ENCODE results near the gene PRKG1.
A peak's percentile ranks its signal among the peaks of the same experiment; 100 is the strongest.

The PRKG1 gene

DNA sequence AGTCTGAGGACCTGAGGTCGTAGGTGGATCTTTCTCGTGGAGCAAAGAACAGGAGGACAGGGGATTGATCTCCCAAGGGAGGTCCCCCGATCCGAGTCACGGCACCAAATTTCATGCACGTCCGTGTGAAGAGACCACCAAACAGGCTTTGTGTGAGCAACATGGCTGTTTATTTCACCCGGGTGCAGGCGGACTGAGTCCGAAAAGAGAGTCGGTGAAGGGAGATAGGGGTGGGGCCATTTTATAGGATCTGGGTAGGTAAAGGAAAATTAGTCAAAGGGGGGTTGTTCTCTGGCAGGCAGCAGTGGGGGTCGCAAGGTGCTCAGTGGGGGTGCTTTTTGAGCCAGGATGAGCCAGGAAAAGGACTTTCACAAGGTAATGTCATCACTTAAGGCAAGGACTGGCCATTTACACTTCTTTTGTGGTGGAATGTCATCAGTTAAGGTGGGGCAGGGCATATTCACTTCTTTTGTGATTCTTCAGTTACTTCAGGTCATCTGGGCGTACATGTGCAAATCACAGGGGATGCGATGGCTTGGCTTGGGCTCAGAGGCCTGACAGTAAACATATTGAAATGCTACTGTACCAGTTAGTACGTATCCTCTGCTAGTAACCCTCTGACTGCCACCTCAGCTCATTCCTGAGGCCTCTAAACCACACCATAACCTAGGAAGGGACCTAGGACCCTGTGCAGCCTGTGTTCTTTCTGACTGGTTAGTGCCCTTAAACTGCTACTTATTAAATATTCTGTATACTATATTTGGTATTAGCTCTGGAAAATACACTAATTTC, 964.9 kb downstream of the PRKG1 start:
- peak; percentile 80 for DNase-seq (ENCODE audit: low read depth, low spot score)

DNA sequence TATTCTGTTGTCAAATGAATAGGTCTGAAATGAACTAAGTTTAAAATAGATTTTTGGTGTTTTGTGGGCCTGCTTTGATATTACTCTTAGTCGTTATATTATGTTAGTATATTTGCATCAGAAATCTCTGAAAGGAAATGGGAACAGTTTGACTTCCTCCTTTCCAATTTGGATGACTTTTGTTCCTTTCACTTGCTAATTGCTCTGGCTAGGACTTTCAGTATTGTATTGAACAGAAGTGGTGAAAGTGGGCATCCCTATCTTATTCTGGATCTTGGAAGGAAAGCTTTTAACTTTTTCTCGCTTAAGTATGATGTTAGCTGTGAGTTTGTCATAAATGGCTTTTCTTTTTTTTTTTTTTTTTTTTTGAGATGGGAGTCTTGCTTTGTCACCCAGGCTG, 966.2 kb downstream of the PRKG1 start:
- DNase-seq (ENCODE audit: low read depth, low spot score): no peak

DNA sequence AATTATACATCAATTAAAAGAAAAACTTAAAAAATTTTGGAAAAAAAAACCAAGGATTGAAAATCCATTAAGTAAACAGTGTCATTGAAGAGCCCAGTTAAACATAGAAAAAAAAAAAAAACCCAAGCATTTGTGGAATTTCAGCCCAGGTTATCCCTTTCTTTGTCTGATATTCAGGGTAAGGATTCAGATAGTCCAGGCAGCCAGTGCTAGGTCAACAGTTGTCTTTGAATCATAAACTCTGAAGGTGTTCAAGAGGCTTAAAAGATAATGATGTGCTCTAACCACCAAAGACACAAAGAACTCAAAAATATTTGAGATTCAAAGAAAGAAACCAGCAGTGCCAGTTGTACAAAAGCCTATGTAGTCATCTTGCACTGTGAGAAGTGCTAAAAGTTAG, 969.5 kb downstream of the PRKG1 start:
- DNase-seq (ENCODE audit: low read depth, low spot score): no peak

DNA sequence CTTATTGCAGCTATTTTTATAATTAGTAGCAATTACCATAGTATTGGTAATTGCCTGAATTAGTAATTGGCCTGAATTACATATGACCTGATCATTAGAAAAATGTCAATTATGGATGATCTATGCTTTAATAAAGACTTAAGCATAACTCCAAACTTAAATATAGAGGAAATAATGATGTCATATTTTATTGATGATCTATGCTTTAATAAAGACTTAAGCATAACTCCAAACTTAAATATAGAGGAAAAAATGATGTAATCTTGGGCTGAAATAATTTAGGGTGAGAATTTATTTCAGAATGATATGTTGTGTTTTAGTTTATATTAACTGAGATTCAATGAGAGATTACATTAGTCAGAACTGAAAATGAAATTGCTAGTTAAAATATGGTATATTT, 973.8 kb downstream of the PRKG1 start:
- no peak for DNase-seq (ENCODE audit: low read depth, low spot score)

DNA sequence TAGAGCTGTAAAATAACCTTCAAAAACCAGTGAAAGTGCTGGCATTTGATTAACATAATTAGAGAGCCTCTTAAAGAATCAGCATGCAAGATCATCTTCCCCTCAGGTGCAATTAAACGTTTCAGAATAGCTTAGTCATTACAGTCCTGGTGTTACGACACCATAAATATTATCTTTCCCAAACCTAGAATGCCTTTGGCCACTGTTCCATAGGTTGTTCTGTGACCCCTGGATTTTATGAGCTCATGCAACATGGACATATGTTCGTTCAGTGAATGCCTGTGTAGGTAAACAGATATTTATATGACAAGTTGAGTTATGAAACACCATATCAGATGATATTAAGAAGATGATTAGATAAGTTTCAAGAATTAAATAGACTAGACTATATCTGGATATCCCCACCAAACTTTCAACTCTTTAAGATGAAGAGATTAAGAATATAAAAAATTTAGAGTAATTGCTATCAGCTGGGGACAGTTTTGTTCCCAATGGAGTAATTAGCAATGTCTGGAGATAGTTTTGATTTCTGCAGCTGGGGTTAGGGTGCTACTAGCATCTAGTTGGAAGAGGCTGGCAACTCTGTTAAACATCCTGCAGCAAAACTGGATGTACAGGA, 976.3 kb downstream of the PRKG1 start:
- no peak for DNase-seq (ENCODE audit: low read depth, low spot score)

DNA sequence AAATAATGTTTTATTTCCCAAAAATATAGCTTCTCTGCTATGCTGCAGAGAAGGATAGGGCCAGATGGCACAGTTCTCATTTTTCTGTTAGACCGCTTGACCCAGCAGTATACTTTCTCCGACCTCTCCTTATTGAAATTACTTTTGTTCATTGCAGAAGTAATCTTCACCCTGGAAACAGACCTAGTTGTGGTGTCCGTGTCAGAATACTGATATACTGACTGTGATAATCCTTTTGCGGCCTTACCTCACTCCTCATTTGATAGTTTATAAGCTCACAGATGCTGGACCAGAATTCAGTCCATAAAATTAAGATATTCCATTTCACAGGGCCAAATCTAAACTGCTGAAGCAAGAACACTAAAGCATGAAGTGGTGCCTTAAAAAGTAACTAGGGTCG, 979.2 kb downstream of the PRKG1 start:
- no peak for DNase-seq (ENCODE audit: low read depth, low spot score)

DNA sequence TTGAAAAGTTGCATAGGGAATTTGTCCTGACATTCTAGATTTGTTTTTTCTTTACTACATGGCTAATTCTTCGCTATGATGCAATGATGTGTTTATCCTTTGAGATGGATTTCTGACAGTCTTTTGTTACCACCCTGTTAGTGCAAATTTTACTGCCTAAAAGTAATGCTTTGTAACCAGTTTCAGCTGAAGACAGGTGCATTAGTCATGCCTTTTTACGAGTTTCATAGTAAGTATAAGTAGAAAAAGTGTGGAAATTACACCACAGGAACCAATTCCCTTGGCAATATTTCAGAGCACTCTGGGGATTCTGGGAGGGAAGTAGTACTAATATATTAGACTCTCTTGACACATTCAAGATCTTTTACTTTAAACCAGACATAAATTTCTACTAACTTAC, 982.0 kb downstream of the PRKG1 start:
- DNase-seq (ENCODE audit: low read depth, low spot score): no peak

DNA sequence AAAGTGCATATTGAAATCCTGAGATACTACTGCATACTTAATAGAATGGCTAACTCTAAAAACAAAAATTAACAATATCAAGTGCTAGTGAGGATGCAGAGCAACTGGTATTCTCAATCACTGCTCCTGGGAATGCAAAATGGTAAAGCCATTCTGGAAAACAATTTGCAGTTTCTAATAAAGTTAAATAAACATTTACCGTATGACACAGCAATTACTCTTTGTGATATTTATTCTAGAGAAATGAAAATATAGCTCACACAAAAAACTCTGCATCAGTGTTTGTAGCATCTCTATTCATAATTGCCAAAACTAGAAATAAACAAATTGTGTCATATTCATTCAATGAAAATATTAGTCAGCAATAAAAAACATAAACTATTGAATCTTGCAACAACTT, 984.8 kb downstream of the PRKG1 start:
- no peak for DNase-seq (ENCODE audit: low read depth, low spot score)

DNA sequence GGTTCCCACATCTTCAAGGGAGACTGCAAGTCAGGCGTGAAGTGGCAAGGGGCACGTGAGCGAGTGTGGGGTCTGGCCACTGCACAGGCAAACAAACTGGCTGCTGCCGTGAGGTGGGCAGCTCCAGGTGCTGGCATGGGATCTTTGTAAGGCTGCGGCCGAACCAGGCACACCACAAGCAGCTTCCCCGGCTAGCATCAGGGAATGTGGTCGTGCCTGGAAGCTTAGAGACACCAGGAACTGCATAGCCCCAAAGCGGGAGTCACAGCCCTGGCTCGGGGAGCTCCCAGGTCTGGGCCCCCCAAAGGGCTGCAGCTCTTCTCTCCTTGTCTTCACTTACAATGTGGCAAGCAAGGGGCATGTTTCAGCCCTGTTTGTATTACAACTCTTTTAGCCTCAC, 988.9 kb downstream of the PRKG1 start:
- no peak for DNase-seq (ENCODE audit: low read depth, low spot score)

DNA sequence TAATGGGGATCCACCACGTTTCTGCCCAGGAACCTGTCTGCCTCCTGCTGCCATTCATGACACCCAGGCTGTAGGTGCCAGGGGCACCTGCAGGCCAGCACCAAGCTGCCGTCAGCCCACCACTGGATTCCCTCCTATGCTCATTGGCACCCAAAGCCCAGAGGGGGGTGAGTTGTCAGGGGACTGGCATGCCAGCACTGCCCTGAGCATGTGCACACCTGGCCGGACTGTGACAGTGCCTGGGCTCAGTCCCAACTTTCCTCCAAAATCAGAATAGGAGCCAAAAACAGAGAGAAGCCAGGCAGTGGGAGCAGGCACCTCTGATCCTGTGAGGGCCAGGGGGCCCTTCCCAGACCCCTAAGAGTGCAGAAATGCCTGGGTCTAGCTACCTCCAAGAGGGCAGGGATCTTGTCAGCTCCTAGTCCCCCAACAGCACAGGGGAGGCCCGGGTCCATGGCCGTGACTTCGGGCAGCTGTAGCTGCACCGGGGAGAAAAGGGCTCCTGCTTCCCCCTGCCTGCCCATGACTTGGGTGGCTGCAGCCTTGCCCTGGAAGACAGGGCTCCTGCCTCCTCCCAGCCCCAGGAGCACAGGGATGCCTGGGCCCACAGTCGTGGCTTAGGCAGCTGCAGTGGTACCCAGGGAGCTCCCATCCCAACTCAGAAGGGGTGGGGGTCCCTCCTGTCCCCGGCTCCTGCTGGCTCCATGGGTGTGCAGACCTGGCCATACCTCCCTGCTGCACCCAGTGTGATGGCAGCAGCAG, 990.0 kb downstream of the PRKG1 start:
- DNase-seq (ENCODE audit: low read depth, low spot score): no peak

DNA sequence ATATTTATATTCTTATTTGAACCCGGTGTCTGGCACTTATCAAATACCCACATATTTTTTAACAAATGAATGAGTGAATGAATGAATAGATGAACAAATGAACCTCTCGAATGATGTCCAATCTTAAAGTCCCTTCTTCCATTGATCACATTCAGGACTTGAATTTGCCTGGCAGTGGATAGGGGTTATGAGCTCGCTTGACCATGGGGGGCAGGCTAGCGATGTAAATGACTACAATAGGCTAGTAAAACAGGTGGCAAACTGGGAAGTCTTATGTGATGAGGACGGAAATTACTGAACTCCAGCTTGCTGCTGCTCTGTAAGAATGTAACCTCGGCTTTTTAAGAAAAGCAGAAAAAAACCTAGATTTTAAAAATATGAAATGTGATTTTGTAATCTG, 992.1 kb downstream of the PRKG1 start:
- DNase-seq (ENCODE audit: low read depth, low spot score): no peak

DNA sequence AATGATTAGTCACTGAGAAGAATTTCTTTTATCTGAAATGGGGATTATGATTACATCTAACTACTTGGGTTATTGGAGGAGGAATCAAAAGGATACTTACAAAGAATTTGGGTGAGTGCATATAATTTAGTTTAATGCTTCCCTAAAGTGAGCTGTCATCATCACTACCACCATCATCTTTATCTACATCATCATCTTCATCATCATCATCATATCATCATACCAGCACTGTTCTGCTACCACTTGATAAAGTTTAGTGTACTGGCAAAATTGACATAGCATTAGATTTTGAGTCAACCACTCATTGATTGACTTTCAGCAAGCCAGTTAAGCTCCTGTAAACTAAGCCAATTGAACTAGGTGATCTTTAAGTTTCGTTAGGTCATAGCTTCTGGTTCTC, 994.2 kb downstream of the PRKG1 start:
- DNase-seq (ENCODE audit: low read depth, low spot score): no peak

DNA sequence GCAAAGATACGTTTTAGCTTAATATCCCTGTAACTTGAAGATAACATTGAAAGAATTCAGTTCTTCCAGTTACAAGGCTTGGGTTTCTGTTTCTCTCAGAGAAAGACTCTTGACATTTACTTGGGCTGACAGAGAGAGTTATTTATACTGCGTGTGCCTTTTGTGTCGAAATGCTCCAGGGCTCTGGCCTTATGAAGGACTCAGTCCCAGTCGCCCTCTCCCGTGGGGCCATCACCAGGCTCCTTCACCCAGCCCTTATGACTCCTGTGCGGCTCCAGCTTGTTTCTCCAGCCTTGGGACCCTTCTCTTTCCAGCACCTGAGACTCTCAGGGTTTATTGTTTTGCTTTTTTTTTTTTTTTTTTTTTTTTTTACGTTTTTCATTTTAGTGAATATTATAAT, 997.5 kb downstream of the PRKG1 start:
- no peak for DNase-seq (ENCODE audit: low read depth, low spot score)

DNA sequence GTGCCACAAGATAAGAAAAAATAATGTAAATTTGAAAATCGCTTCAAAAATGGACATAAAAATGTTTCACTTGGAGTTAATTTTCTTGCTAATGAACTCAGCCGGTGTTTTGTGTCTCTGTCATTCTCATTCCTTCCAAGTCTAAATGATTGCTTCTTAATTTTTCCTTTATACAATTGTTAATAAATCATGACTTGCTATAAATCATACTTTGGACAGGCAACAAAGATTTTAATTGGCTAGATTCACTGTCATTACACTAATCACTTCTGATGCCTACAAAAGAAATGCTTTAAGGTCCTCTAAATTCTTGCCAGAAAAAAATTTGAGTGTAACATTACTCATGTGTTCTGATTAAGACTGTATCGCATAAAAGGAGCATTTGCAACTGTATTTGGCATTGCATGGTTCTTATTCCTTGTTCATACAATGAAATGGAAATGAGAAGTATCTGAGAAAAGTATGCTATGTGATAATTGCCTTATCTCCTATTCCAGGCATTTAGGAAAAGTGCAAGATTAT, 1000.3 kb downstream of the PRKG1 start:
- DNase-seq (ENCODE audit: low read depth, low spot score): no peak

DNA sequence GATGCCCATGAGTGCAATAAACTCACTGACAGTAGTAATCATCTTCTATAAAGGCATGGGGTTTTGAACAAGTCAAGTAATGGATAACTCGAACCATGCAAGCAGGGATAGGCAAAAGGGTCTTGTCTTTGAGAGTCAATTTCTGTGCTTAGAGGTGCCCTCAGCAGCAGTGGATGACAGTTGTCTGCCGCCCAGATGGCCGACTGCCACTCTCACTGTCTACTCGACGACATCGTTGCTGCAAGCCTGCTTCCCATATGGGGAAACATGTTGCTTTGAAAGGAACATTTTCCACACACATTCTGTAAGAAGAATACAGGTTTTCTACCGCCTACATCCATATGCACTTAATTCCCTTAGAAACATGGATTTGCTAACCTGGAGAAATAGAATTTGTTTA, 1003.5 kb downstream of the PRKG1 start:
- DNase-seq (ENCODE audit: low read depth, low spot score): no peak

DNA sequence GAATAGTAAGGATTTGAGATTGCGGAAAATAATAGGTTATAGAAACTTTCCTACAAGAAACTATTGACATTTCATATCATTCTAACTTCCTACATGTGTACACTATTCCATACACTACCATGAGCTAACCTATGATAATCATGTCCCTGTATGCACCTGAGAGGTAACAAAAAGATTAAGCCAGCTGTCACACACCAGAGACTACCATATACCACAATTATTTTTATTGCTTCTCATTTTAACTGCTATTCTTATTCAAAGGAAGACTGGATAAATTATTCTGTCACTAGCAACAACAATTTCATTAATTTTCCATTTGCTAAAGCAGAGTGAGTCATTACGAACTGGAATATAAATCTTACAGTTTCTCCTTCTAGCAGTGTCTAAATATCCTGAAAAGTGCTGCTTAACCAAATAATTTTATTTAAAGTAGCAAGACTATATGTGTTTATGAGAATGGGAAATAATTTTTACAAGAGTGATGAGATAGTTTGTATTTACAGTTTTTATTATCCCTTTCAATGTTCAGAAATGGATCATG, 1004.2 kb downstream of the PRKG1 start:
- DNase-seq (ENCODE audit: low read depth, low spot score): no peak

DNA sequence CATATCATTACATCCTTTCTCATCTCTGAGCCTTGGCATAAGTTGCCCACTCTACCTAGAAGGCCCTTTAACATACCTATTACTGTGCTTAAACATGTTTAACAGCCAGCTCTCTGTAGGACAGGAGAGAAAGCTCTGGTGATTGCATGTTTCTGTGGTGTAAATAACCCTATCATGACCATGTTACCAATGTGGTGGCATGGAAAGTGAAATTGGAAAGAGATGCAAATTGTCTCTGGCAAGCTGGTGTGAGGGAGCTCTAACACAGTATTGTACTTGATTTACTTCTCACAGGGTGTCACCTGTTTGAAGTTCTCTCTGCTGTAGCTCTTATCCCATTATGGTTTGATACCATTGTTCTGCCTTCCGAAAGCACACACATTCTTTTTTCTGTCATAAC, 1008.0 kb downstream of the PRKG1 start:
- DNase-seq (ENCODE audit: low read depth, low spot score): no peak

DNA sequence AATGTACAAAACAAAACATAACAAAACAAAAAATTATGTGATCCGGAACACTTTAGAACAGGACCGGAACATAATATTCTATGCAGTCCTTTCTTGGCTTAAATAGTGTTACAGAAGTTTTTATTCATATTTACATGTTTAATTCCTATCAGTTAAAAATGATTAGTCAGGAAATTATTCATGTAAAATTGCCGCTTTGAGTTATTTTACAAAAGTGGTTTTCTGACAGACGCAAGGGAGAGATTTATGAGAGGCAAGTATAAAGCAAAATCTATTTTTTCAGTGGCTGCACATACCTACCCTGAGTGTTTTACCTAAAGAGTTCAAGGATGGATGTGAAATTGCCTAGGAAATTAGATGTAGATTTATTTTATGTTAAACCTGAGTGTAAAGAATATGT, 1009.1 kb downstream of the PRKG1 start:
- DNase-seq (ENCODE audit: low read depth, low spot score): no peak

DNA sequence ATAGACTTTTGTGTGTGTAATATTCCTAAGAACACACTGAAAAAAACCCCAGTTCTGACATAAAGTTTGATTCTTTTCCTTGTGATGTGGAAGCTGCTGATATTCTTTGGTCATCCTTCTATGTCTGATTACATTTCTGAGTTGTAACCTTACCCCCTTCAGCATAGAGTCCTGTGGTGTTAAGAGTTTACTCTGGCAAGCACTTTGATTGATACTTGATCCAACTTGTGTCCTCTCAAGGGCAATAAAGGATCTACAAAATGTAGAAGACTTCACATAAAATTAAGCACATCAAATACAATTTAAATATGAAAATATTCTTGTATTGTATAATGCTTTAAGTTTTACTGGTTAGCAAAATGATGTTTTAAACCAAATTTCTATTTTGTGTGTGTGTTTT, 1018.1 kb downstream of the PRKG1 start:
- DNase-seq (ENCODE audit: low read depth, low spot score): no peak

DNA sequence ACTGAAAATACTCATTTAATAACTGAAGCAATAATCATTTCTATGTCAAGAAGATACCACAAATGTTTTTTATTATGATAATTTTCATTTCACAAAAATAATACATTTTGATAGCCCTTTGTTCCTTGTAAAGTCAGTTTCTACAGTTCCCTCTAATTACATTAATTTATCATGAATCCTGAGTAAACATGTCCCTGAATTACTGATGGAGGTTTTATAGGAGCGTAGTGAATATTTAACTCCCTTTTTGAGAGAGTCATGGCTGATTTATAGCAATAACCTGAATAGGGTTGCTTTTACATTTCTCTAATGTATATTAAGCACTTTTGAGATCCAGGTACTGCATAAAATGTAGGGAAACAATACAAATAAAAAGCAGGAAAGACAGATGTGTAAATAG, 1023.8 kb downstream of the PRKG1 start:
- DNase-seq (ENCODE audit: low read depth, low spot score): no peak

DNA sequence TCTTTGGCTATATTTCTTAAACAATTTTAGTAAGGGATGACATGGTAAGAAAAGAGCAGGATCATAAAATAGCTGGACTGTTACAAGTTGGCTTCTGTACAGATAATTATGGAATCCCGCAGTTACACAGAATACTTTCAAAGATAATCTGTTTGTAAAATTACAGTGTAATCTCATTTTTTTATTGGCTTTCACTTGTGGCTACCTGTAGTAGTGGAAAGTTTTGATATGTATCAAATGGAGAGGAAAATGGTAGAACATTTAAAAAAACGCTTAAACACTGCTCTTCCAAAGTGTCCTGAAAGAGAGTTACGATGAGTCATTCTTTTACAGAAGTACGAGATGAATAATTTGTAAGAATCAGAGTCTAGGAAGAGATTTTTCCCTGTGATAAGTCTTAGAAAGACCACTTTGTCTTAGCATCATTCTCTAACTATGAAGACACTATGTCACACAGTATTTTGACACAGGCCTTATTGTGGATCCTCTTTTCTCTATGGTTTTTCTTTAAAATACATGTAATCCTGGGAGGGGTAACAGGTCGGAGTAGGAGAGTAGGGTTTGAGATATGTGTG, 1024.8 kb downstream of the PRKG1 start:
- DNase-seq (ENCODE audit: low read depth, low spot score): no peak

DNA sequence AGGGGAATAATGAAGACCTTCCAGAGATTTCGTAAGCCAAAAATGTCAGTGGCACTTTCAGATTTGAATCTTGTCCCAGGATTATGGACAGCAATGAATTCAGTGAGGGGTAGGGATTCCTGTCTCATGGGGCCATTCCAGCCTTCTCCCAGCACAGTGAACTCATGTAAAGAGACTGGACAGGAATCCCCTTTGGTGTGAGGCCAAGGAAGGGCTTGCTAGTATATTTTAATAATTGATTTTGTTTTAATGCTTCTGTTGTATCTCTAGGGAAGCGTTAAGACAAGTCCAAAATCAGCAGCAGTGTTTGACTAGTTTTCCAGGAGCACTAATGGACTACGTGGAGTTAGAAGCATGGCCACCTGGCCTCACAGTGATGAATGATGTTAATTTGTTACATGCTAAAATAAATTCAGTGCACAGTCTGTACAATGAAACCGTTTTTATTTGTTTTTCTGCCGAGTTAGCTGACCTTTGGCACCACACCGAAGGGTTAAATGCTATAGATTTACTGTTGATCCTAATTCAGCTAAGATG, 1025.8 kb downstream of the PRKG1 start:
- DNase-seq (ENCODE audit: low read depth, low spot score): no peak
